Stimulated activated CD4-positive, alpha-beta T cell treated with anti-CD3 and anti-CD28 coated beads, Interleukin-12 subunit alpha, Interleukin-12 subunit beta, amount 100 ng/mL, for 4 hours (primary cell): ENCODE data around the gene CRYAB.
"Not testable (repeated sequence)": the region's sequence is repeated elsewhere in the genome, so short reads cannot be mapped to it uniquely, and the experiment has no call there.

Experiments
- DNase-seq: peaks from one replicate; pipeline ENCODE4 v3.0.0-alpha.2; 2020

CRYAB gene

GRCh38 chr11:111933176-111933575 is 21.6 kb upstream of the CRYAB start:
- not testable (repeated sequence) for DNase-seq

GRCh38 chr11:111932611-111932950 is 21.0 kb upstream of the CRYAB start:
- DNase-seq = no peak

- DNase-seq = no peak
These were observed 18.9 kb upstream of the CRYAB start for GRCh38 chr11:111930472-111930871.

GRCh38 chr11:111926505-111927391 is 15.2 kb upstream of the CRYAB start:
- peak; percentile 92 for DNase-seq

GRCh38 chr11:111925953-111926352 is 14.4 kb upstream of the CRYAB start:
- no peak for DNase-seq

GRCh38 chr11:111923951-111924350 is 12.4 kb upstream of the CRYAB start:
- no peak for DNase-seq

- DNase-seq = no peak
These were observed 11.8 kb upstream of the CRYAB start for GRCh38 chr11:111923351-111923788.

GRCh38 chr11:111922803-111923202 is 11.2 kb upstream of the CRYAB start:
- DNase-seq = no peak

GRCh38 chr11:111921541-111922230 is 10.1 kb upstream of the CRYAB start:
- no peak for DNase-seq

- no peak for DNase-seq
These were observed 9.3 kb upstream of the CRYAB start for GRCh38 chr11:111920908-111921307.

GRCh38 chr11:111918390-111919256 is 7.1 kb upstream of the CRYAB start, which contains the start of gene C11orf52:
Gene C11orf52, plus strand, starts transcription at chr11:111918913. Its CDS starts 60 bp downstream, at chr11:111918973.
- no peak for DNase-seq

- DNase-seq = no peak
These were observed 6.2 kb upstream of the CRYAB start for GRCh38 chr11:111917788-111918187.

GRCh38 chr11:111917312-111917711 is 5.7 kb upstream of the CRYAB start:
- no peak for DNase-seq

GRCh38 chr11:111916768-111917167 is 5.2 kb upstream of the CRYAB start:
- DNase-seq = no peak

- DNase-seq = no peak
These were observed 2.4 kb upstream of the CRYAB start for GRCh38 chr11:111913997-111914396.

GRCh38 chr11:111913031-111913861 is 1.7 kb upstream of the CRYAB start:
- no peak for DNase-seq

GRCh38 chr11:111912535-111912934 is 965 bp upstream of the CRYAB start, which contains the start of gene HSPB2:
Gene HSPB2, plus strand, starts transcription at chr11:111912734. Its CDS starts 96 bp downstream, at chr11:111912830.
- no peak for DNase-seq

GRCh38 chr11:111910676-111911562 is 651 bp downstream of the CRYAB start:
- no peak for DNase-seq

GRCh38 chr11:111909378-111909777 is 2.2 kb downstream of the CRYAB start:
- DNase-seq = no peak

GRCh38 chr11:111908639-111909305 is 2.8 kb downstream of the CRYAB start:
- DNase-seq = no peak
